ENCODE measurements around the gene ZNF446.

DNA sequence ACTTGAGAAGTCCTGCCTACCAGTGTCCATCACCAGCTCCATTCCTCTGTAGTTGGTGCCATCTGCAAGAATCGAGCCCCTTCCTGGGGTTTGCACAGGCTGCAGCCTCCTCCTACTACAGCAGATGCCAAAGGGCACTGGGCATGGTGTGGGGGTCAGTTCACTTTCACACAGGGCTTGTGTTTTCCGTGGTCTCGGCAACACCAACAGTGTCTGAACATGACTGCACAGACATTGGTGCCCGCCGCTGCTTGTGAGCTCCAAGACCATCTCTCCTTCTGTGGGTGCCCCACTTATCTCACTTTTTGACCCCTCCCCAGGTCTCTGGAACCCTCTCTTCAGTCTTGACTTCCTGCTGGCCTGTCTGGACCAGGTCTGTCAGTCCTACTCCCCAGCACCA, 15.2 kb downstream of the ZNF446 start:
- TF ChIP-seq SUZ12 (IDR thresholded peaks at IDR 0.05) (no peak), LEF1 (IDR thresholded peaks at IDR 0.05; ENCODE audit: borderline replicate concordance) (no peak), FOXK2 (IDR thresholded peaks at IDR 0.05) (no peak), SP1 (IDR thresholded peaks at IDR 0.05) (no peak), CTBP1 (IDR thresholded peaks at IDR 0.05; ENCODE audit: borderline replicate concordance) (no peak), FOXM1 (IDR thresholded peaks at IDR 0.05; ENCODE audit: borderline replicate concordance) (no peak), HDGF (IDR thresholded peaks at IDR 0.05; ENCODE audit: borderline replicate concordance) (no peak)

Data from HEK293T (cell line).